ENCODE results near the gene RPL13A. TPM values are rescaled to one million over a fixed set of nuclear protein-coding genes. Genes with fewer than 3 reads are reported as not detected.

Gene RPL13A
- total and polyA plus RNA-seq, 9 of the 15 experiments (the other 6 are each of a cell fraction or from before 2014, with no cell fraction given): 1,744 to 5,482 (median 2,949) TPM

DNA sequence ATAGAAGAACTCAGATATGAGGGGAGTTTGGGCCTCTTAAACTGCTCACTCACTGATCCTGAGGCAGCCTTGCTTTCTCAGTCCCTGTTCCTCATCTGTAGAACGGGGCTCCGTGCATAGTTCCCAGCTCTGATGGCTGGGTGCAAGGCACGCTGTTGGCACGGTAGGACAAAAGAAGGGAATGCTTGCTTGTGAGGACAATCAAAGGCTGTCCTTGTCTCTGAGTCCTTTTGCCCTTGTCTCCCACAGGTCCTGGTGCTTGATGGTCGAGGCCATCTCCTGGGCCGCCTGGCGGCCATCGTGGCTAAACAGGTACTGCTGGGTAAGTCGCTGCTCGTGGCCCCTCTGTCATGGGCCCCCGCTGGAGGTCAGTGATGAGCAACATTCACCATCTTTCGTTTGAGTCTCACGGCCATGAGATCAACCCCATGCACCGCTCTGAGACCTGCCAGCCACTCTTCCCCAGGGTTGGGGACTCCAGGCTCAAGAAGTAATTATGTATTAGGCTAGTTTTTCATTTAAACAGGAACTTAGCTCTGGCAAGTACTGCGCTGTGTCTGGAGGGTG, 2.3 kb downstream of the RPL13A start (continued):
- TF ChIP-seq, protein P1, sequence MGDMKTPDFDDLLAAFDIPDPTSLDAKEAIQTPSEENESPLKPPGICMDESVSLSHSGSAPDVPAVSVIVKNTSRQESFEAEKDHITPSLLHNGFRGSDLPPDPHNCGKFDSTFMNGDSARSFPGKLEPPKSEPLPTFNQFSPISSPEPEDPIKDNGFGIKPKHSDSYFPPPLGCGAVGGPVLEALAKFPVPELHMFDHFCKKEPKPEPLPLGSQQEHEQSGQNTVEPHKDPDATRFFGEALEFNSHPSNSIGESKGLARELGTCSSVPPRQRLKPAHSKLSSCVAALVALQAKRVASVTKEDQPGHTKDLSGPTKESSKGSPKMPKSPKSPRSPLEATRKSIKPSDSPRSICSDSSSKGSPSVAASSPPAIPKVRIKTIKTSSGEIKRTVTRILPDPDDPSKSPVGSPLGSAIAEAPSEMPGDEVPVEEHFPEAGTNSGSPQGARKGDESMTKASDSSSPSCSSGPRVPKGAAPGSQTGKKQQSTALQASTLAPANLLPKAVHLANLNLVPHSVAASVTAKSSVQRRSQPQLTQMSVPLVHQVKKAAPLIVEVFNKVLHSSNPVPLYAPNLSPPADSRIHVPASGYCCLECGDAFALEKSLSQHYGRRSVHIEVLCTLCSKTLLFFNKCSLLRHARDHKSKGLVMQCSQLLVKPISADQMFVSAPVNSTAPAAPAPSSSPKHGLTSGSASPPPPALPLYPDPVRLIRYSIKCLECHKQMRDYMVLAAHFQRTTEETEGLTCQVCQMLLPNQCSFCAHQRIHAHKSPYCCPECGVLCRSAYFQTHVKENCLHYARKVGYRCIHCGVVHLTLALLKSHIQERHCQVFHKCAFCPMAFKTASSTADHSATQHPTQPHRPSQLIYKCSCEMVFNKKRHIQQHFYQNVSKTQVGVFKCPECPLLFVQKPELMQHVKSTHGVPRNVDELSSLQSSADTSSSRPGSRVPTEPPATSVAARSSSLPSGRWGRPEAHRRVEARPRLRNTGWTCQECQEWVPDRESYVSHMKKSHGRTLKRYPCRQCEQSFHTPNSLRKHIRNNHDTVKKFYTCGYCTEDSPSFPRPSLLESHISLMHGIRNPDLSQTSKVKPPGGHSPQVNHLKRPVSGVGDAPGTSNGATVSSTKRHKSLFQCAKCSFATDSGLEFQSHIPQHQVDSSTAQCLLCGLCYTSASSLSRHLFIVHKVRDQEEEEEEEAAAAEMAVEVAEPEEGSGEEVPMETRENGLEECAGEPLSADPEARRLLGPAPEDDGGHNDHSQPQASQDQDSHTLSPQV (IDR thresholded peaks at IDR 0.05): peak; percentile 51; the same call in 1 of the 2 replicates
- 0 out of 2 replicates have a peak, but pooled peaks have one; percentile 25 for TF ChIP-seq ZFX (CRISPR knock-in tag; IDR thresholded peaks at IDR 0.05)
- no peak for TF ChIP-seq ZNF165 (CRISPR knock-in tag; IDR thresholded peaks at IDR 0.05; ENCODE audit: borderline replicate concordance)
- TF ChIP-seq, protein P2, sequence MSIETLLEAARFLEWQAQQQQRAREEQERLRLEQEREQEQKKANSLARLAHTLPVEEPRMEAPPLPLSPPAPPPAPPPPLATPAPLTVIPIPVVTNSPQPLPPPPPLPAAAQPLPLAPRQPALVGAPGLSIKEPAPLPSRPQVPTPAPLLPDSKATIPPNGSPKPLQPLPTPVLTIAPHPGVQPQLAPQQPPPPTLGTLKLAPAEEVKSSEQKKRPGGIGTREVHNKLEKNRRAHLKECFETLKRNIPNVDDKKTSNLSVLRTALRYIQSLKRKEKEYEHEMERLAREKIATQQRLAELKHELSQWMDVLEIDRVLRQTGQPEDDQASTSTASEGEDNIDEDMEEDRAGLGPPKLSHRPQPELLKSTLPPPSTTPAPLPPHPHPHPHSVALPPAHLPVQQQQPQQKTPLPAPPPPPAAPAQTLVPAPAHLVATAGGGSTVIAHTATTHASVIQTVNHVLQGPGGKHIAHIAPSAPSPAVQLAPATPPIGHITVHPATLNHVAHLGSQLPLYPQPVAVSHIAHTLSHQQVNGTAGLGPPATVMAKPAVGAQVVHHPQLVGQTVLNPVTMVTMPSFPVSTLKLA (conservative IDR thresholded peaks at IDR 0.05): peak; percentile 50 to 72; a peak in 3 of 4 replicates
- TF ChIP-seq, protein P3, sequence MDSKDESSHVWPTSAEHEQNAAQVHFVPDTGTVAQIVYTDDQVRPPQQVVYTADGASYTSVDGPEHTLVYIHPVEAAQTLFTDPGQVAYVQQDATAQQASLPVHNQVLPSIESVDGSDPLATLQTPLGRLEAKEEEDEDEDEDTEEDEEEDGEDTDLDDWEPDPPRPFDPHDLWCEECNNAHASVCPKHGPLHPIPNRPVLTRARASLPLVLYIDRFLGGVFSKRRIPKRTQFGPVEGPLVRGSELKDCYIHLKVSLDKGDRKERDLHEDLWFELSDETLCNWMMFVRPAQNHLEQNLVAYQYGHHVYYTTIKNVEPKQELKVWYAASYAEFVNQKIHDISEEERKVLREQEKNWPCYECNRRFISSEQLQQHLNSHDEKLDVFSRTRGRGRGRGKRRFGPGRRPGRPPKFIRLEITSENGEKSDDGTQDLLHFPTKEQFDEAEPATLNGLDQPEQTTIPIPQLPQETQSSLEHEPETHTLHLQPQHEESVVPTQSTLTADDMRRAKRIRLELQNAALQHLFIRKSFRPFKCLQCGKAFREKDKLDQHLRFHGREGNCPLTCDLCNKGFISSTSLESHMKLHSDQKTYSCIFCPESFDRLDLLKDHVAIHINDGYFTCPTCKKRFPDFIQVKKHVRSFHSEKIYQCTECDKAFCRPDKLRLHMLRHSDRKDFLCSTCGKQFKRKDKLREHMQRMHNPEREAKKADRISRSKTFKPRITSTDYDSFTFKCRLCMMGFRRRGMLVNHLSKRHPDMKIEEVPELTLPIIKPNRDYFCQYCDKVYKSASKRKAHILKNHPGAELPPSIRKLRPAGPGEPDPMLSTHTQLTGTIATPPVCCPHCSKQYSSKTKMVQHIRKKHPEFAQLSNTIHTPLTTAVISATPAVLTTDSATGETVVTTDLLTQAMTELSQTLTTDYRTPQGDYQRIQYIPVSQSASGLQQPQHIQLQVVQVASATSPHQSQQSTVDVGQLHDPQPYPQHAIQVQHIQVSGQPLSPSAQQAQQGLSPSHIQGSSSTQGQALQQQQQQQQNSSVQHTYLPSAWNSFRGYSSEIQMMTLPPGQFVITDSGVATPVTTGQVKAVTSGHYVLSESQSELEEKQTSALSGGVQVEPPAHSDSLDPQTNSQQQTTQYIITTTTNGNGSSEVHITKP (IDR thresholded peaks at IDR 0.05; ENCODE audit: partially characterized antibody): peak; percentile 45
- TF ChIP-seq, protein P4, sequence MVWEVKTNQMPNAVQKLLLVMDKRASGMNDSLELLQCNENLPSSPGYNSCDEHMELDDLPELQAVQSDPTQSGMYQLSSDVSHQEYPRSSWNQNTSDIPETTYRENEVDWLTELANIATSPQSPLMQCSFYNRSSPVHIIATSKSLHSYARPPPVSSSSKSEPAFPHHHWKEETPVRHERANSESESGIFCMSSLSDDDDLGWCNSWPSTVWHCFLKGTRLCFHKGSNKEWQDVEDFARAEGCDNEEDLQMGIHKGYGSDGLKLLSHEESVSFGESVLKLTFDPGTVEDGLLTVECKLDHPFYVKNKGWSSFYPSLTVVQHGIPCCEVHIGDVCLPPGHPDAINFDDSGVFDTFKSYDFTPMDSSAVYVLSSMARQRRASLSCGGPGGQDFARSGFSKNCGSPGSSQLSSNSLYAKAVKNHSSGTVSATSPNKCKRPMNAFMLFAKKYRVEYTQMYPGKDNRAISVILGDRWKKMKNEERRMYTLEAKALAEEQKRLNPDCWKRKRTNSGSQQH (CRISPR knock-in tag; IDR thresholded peaks at IDR 0.05): no peak
- TF ChIP-seq, protein P5, sequence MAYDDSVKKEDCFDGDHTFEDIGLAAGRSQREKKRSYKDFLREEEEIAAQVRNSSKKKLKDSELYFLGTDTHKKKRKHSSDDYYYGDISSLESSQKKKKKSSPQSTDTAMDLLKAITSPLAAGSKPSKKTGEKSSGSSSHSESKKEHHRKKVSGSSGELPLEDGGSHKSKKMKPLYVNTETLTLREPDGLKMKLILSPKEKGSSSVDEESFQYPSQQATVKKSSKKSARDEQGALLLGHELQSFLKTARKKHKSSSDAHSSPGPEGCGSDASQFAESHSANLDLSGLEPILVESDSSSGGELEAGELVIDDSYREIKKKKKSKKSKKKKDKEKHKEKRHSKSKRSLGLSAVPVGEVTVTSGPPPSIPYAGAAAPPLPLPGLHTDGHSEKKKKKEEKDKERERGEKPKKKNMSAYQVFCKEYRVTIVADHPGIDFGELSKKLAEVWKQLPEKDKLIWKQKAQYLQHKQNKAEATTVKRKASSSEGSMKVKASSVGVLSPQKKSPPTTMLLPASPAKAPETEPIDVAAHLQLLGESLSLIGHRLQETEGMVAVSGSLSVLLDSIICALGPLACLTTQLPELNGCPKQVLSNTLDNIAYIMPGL (CRISPR knock-in tag; IDR thresholded peaks at IDR 0.05): peak; percentile 83; the same call in 1 of the 2 replicates
- TF ChIP-seq DACH1 (IDR thresholded peaks at IDR 0.05; ENCODE audit: partially characterized antibody): no peak
- no peak for TF ChIP-seq ZNF224 (CRISPR knock-in tag; IDR thresholded peaks at IDR 0.05)
- TF ChIP-seq ZBTB7A (IDR thresholded peaks at IDR 0.05; ENCODE audit: borderline replicate concordance, control insufficient read depth, low read depth, low read length): no peak
- TF ChIP-seq, protein P6, sequence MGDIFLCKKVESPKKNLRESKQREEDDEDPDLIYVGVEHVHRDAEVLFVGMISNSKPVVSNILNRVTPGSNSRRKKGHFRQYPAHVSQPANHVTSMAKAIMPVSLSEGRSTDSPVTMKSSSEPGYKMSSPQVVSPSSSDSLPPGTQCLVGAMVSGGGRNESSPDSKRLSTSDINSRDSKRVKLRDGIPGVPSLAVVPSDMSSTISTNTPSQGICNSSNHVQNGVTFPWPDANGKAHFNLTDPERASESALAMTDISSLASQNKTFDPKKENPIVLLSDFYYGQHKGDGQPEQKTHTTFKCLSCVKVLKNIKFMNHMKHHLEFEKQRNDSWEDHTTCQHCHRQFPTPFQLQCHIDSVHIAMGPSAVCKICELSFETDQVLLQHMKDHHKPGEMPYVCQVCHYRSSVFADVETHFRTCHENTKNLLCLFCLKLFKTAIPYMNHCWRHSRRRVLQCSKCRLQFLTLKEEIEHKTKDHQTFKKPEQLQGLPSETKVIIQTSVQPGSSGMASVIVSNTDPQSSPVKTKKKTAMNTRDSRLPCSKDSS (IDR thresholded peaks at IDR 0.05; ENCODE audit: low read depth, partially characterized antibody): no peak
